HEK293 (cell line): ENCODE results near the gene GRM5.

Source experiments
- CTCF ChIA-PET: fragments of 350-600 bp; formaldehyde crosslinking; extraction: SDS; loops from one replicate; lab custom pipeline; 2021; ENCODE audit warnings: antibody characterized with exemption; lab: Yijun Ruan, JAX
- POLR2A ChIA-PET: fragments of 300-600 bp; formaldehyde crosslinking; extraction: SDS; loops from one replicate; lab custom pipeline; 2020; ENCODE audit warnings: antibody characterized with exemption, inconsistent platforms; lab: Yijun Ruan, JAX
- H3K27ac ChIP-seq: fragments of 200-500 bp; sonication (Bioruptor generic); 2 replicates; pipeline ENCODE4 v1.5.1; 2014; ENCODE audit warnings: low read depth, low read length, control low read depth, inconsistent platforms; ENCODE audit errors: extremely low read depth
- H3K36me3 ChIP-seq, 2 experiments: fragments of 200-500 bp in 1 of 2; sonication (Bioruptor generic) in 1 of 2; 1 replicate in 1 of 2; 2 replicates in 1 of 2; pipeline ENCODE4 v1.5.1; 2014 to 2017; ENCODE audit warnings: inconsistent platforms in 2 of 2, low read length in 2 of 2; ENCODE audit not compliant: control insufficient read depth in 2 of 2, insufficient read depth in 1 of 2
- H3K4me1 ChIP-seq: fragments of 200-500 bp; sonication (Bioruptor generic); 2 replicates; pipeline ENCODE4 v1.5.1; 2014; ENCODE audit warnings: mild to moderate bottlenecking, low read length, inconsistent platforms; ENCODE audit not compliant: control insufficient read depth, insufficient read depth
- H3K4me3 ChIP-seq: 2 replicates; pipeline ENCODE4 v1.5.1; 2011; ENCODE audit warnings: low read depth, mild to moderate bottlenecking, control low read depth, low read length, moderate library complexity
- H3K9me3 ChIP-seq: fragments of 200-500 bp; sonication (Bioruptor generic); 2 replicates; pipeline ENCODE4 v1.5.1; 2014; ENCODE audit warnings: low read depth, low read length, inconsistent platforms; ENCODE audit not compliant: control insufficient read depth, insufficient read depth
- GLI4 ChIP-seq: fragments of 450-650 bp; formaldehyde crosslinking; IDR thresholded peaks from 2 replicates; pipeline ENCODE4 v1.5.1; 2016; ENCODE audit warnings: missing biosample characterization, missing genetic modification characterization
- GLIS2 ChIP-seq: fragments of 450-650 bp; formaldehyde crosslinking; IDR thresholded peaks from 2 replicates; pipeline ENCODE4 v1.5.1; 2016; ENCODE audit warnings: missing biosample characterization, missing genetic modification characterization
- KLF1 ChIP-seq: fragments of 450-650 bp; formaldehyde crosslinking; IDR thresholded peaks from 2 replicates; pipeline ENCODE4 v1.5.1; 2016; ENCODE audit warnings: missing biosample characterization, missing genetic modification characterization
- KLF9 ChIP-seq: fragments of 450-650 bp; formaldehyde crosslinking; IDR thresholded peaks from 2 replicates; pipeline ENCODE4 v1.5.1; 2016; ENCODE audit warnings: missing biosample characterization, missing genetic modification characterization, low read depth
- OVOL3 ChIP-seq: fragments of 450-650 bp; formaldehyde crosslinking; IDR thresholded peaks from 2 replicates; pipeline ENCODE4 v1.5.1; 2016; ENCODE audit warnings: missing biosample characterization, missing genetic modification characterization
- PBX3 ChIP-seq: sonication (generic); formaldehyde crosslinking; IDR thresholded peaks from 2 replicates; pipeline ENCODE4 v1.8.1; 2022; ENCODE audit warnings: mild to moderate bottlenecking, moderate library complexity, missing genetic modification reagents
- TRIM28 ChIP-seq: IDR thresholded peaks from 2 replicates; pipeline ENCODE4 v1.6.1; 2011; ENCODE audit warnings: low read length, control low read depth, borderline replicate concordance
- YY1 ChIP-seq: fragments of 450-650 bp; formaldehyde crosslinking; IDR thresholded peaks from 2 replicates; pipeline ENCODE4 v1.5.1; 2018; ENCODE audit warnings: missing biosample characterization, missing genetic modification characterization
- ZBTB1 ChIP-seq: fragments of 450-650 bp; formaldehyde crosslinking; IDR thresholded peaks from 2 replicates; pipeline ENCODE4 v1.5.1; 2016; ENCODE audit warnings: missing biosample characterization, missing genetic modification characterization
- ZNF24 ChIP-seq: fragments of 450-650 bp; formaldehyde crosslinking; IDR thresholded peaks from 2 replicates; pipeline ENCODE4 v1.5.1; 2016; ENCODE audit warnings: missing biosample characterization, missing genetic modification characterization
- ZNF398 ChIP-seq: fragments of 450-650 bp; formaldehyde crosslinking; IDR thresholded peaks from 2 replicates; pipeline ENCODE4 v1.5.1; 2017; ENCODE audit warnings: missing biosample characterization, missing genetic modification characterization
- ZNF658 ChIP-seq: fragments of 450-650 bp; formaldehyde crosslinking; IDR thresholded peaks from 2 replicates; pipeline ENCODE4; 2016; ENCODE audit warnings: missing biosample characterization, missing genetic modification characterization
- ZNF704 ChIP-seq: fragments of 450-650 bp; formaldehyde crosslinking; IDR thresholded peaks from 2 replicates; pipeline ENCODE4 v1.5.1; 2016; ENCODE audit warnings: missing biosample characterization, missing genetic modification characterization
- TF ChIP-seq, protein P1 (sequence below): fragments of 450-650 bp; formaldehyde crosslinking; conservative IDR thresholded peaks from 2 replicates; pipeline ENCODE4 v1.5.1; 2016; ENCODE audit warnings: low read depth, missing biosample characterization, missing genetic modification characterization
- TF ChIP-seq, protein P2 (sequence below): fragments of 450-650 bp; formaldehyde crosslinking; IDR thresholded peaks from 2 replicates; pipeline ENCODE4 v1.5.1; 2016; ENCODE audit warnings: missing biosample characterization, missing genetic modification characterization
- TF ChIP-seq, protein P3 (sequence below): fragments of 450-650 bp; formaldehyde crosslinking; IDR thresholded peaks from 2 replicates; pipeline ENCODE4 v1.5.1; 2016; ENCODE audit warnings: missing biosample characterization, missing genetic modification characterization, low read depth

The GRM5 gene

DNA sequence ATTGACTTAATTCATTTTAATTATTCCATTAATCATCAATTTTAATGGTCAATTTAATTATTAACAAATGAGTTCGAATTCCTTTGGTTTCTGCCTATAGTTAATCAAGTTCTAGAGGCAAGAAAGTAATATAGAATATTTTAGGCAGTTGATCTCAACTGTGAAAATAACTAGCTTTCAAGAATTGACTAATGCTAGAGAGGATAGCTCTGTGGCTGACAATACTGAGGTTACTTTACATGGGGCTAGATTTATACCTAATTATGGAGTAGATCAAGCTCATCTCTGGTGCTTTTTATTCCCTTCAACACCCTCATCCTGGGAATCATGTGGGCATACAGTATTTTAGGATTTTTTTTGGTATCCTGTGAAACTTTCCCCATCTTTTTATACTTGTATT, 259.4 kb downstream of the GRM5 start (continued):
- TF ChIP-seq, protein P1, sequence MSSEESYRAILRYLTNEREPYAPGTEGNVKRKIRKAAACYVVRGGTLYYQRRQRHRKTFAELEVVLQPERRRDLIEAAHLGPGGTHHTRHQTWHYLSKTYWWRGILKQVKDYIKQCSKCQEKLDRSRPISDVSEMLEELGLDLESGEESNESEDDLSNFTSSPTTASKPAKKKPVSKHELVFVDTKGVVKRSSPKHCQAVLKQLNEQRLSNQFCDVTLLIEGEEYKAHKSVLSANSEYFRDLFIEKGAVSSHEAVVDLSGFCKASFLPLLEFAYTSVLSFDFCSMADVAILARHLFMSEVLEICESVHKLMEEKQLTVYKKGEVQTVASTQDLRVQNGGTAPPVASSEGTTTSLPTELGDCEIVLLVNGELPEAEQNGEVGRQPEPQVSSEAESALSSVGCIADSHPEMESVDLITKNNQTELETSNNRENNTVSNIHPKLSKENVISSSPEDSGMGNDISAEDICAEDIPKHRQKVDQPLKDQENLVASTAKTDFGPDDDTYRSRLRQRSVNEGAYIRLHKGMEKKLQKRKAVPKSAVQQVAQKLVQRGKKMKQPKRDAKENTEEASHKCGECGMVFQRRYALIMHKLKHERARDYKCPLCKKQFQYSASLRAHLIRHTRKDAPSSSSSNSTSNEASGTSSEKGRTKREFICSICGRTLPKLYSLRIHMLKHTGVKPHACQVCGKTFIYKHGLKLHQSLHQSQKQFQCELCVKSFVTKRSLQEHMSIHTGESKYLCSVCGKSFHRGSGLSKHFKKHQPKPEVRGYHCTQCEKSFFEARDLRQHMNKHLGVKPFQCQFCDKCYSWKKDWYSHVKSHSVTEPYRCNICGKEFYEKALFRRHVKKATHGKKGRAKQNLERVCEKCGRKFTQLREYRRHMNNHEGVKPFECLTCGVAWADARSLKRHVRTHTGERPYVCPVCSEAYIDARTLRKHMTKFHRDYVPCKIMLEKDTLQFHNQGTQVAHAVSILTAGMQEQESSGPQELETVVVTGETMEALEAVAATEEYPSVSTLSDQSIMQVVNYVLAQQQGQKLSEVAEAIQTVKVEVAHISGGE: no peak

DNA sequence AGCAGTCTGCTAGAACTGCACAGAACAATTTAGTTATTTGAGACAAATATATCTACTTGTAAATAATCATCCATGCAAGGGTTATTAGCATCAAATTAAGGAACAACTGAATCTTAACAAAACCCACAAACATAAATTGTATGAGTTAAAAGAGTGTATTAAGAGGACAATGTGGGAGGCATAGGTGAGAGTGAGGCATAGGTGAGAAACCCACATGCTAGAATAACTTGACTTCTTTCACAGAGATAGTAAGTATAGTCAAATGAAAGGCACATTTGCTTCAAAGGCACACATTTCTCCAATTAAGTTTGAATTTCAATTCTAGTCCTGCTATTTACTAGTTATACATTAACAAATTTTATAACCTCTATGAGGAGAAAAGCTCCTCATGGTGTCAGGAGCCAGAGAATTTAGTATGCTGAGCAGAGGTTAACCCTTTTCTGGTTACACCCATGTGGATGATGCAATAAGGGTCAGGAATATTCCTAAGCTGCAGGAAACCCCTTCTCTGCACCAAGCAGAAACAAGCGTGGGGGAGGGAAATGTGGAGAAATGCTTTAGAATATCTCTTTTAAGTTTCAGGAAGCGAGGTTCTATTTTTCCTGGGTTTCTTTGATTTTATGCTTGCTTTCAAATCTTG, 264.2 kb downstream of the GRM5 start:
- H3K27ac ChIP-seq: no peak overlapping the region
- no peak overlapping the region for H3K4me3 ChIP-seq
- CTCF ChIA-PET: no interaction called here
- H3K4me1 ChIP-seq: no peaks in the 10 kb centered on the region
- no peaks in the 10 kb centered on the region for H3K9me3 ChIP-seq
- H3K36me3 ChIP-seq: no peaks in the 10 kb centered on the region
- POLR2A ChIA-PET: no interaction called here
- TF ChIP-seq, protein P1: no peak
- TF ChIP-seq YY1 (tag by site-specific recombination): no peak
- TF ChIP-seq OVOL3 (tag by site-specific recombination): no peak
- no peak for TF ChIP-seq PBX3 (CRISPR knock-in tag)
- no peak for TF ChIP-seq GLIS2
- TF ChIP-seq, protein P2, sequence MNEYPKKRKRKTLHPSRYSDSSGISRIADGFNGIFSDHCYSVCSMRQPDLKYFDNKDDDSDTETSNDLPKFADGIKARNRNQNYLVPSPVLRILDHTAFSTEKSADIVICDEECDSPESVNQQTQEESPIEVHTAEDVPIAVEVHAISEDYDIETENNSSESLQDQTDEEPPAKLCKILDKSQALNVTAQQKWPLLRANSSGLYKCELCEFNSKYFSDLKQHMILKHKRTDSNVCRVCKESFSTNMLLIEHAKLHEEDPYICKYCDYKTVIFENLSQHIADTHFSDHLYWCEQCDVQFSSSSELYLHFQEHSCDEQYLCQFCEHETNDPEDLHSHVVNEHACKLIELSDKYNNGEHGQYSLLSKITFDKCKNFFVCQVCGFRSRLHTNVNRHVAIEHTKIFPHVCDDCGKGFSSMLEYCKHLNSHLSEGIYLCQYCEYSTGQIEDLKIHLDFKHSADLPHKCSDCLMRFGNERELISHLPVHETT (tag by site-specific recombination): no peak
- TF ChIP-seq ZNF658: no peak
- TF ChIP-seq ZNF24 (tag by site-specific recombination): no peak
- no peak for TF ChIP-seq KLF9 (tag by site-specific recombination)
- no peak for TF ChIP-seq ZNF704 (tag by site-specific recombination)
- TF ChIP-seq, protein P3, sequence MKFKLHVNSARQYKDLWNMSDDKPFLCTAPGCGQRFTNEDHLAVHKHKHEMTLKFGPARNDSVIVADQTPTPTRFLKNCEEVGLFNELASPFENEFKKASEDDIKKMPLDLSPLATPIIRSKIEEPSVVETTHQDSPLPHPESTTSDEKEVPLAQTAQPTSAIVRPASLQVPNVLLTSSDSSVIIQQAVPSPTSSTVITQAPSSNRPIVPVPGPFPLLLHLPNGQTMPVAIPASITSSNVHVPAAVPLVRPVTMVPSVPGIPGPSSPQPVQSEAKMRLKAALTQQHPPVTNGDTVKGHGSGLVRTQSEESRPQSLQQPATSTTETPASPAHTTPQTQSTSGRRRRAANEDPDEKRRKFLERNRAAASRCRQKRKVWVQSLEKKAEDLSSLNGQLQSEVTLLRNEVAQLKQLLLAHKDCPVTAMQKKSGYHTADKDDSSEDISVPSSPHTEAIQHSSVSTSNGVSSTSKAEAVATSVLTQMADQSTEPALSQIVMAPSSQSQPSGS: no peak
- no peak for TF ChIP-seq ZBTB1 (tag by site-specific recombination)
- TF ChIP-seq KLF1 (tag by site-specific recombination): no peak
- no peak for TF ChIP-seq GLI4 (tag by site-specific recombination)
- no peak for TF ChIP-seq ZNF398 (tag by site-specific recombination)
- TF ChIP-seq TRIM28: no peak
